HEK293 (cell line): ENCODE data around the gene S1PR1.

Experiments
- KLF1 ChIP-seq: fragments of 450-650 bp; formaldehyde crosslinking; IDR thresholded peaks from 2 replicates; pipeline ENCODE4 v1.5.1; 2016; ENCODE audit warnings: missing biosample characterization, missing genetic modification characterization
- KLF16 ChIP-seq: fragments of 450-650 bp; formaldehyde crosslinking; IDR thresholded peaks from 2 replicates; pipeline ENCODE4 v1.5.1; 2017; ENCODE audit warnings: missing biosample characterization, missing genetic modification characterization
- SP2 ChIP-seq: fragments of 450-650 bp; formaldehyde crosslinking; IDR thresholded peaks from 2 replicates; pipeline ENCODE4 v1.5.1; 2016; ENCODE audit warnings: missing biosample characterization, missing genetic modification characterization
- WT1 ChIP-seq: fragments of 450-650 bp; formaldehyde crosslinking; IDR thresholded peaks from 2 replicates; pipeline ENCODE4 v1.5.1; 2016; ENCODE audit warnings: missing biosample characterization, missing genetic modification characterization
- YY1 ChIP-seq: fragments of 450-650 bp; formaldehyde crosslinking; IDR thresholded peaks from 2 replicates; pipeline ENCODE4 v1.5.1; 2018; ENCODE audit warnings: missing biosample characterization, missing genetic modification characterization
- ZBTB17 ChIP-seq: fragments of 450-650 bp; formaldehyde crosslinking; IDR thresholded peaks from 2 replicates; pipeline ENCODE4 v1.5.1; 2016; ENCODE audit warnings: missing biosample characterization, missing genetic modification characterization
- ZBTB21 ChIP-seq: fragments of 450-650 bp; formaldehyde crosslinking; IDR thresholded peaks from 2 replicates; pipeline ENCODE4 v1.5.1; 2017; ENCODE audit warnings: missing biosample characterization, missing genetic modification characterization
- ZFHX2 ChIP-seq: fragments of 450-650 bp; formaldehyde crosslinking; conservative IDR thresholded peaks from 2 replicates; pipeline ENCODE4 v1.5.1; 2016; ENCODE audit warnings: missing biosample characterization, missing genetic modification characterization
- ZNF132 ChIP-seq: fragments of 450-650 bp; formaldehyde crosslinking; IDR thresholded peaks from 2 replicates; pipeline ENCODE4 v1.5.1; 2017; ENCODE audit warnings: missing biosample characterization, missing genetic modification characterization, borderline replicate concordance
- ZNF16 ChIP-seq: fragments of 450-650 bp; formaldehyde crosslinking; IDR thresholded peaks from 2 replicates; pipeline ENCODE4 v1.5.1; 2016; ENCODE audit warnings: low read depth, missing biosample characterization, missing genetic modification characterization
- ZNF174 ChIP-seq: fragments of 450-650 bp; formaldehyde crosslinking; IDR thresholded peaks from 2 replicates; pipeline ENCODE4 v1.5.0; 2017; ENCODE audit warnings: missing biosample characterization, mild to moderate bottlenecking, missing genetic modification characterization
- ZNF221 ChIP-seq: fragments of 450-650 bp; formaldehyde crosslinking; IDR thresholded peaks from 2 replicates; pipeline ENCODE4 v1.5.1; 2017; ENCODE audit warnings: missing biosample characterization, missing genetic modification characterization, borderline replicate concordance
- ZNF266 ChIP-seq: fragments of 450-650 bp; formaldehyde crosslinking; IDR thresholded peaks from 2 replicates; pipeline ENCODE4 v1.5.1; 2016; ENCODE audit warnings: missing biosample characterization, missing genetic modification characterization, low read depth
- ZNF416 ChIP-seq: fragments of 450-650 bp; formaldehyde crosslinking; IDR thresholded peaks from 2 replicates; pipeline ENCODE4 v1.5.1; 2016; ENCODE audit warnings: missing biosample characterization, missing genetic modification characterization
- ZNF510 ChIP-seq: fragments of 450-650 bp; formaldehyde crosslinking; IDR thresholded peaks from 2 replicates; pipeline ENCODE4 v1.5.1; 2018; ENCODE audit warnings: mild to moderate bottlenecking, missing genetic modification characterization, missing biosample characterization; ENCODE audit not compliant: insufficient replicate concordance
- ZNF514 ChIP-seq: fragments of 450-650 bp; formaldehyde crosslinking; IDR thresholded peaks from 2 replicates; pipeline ENCODE4 v1.5.1; 2016; ENCODE audit warnings: missing biosample characterization, missing genetic modification characterization
- ZNF558 ChIP-seq: fragments of 450-650 bp; formaldehyde crosslinking; IDR thresholded peaks from 2 replicates; pipeline ENCODE4 v1.5.1; 2016; ENCODE audit warnings: missing biosample characterization, missing genetic modification characterization
- ZNF561 ChIP-seq: fragments of 450-650 bp; IDR thresholded peaks from 2 replicates; pipeline ENCODE4 v1.5.1; 2018; ENCODE audit warnings: missing biosample characterization, missing genetic modification characterization, borderline replicate concordance
- ZNF585B ChIP-seq: fragments of 450-650 bp; formaldehyde crosslinking; IDR thresholded peaks from 2 replicates; pipeline ENCODE4 v1.5.1; 2016; ENCODE audit warnings: missing biosample characterization, missing genetic modification characterization
- ZNF610 ChIP-seq: fragments of 450-650 bp; formaldehyde crosslinking; IDR thresholded peaks from 2 replicates; pipeline ENCODE4 v1.5.1; 2016; ENCODE audit warnings: missing biosample characterization, missing genetic modification characterization, borderline replicate concordance
- ZNF621 ChIP-seq: fragments of 450-650 bp; formaldehyde crosslinking; IDR thresholded peaks from 2 replicates; pipeline ENCODE4 v1.5.1; 2017; ENCODE audit warnings: missing biosample characterization, missing genetic modification characterization
- ZNF664 ChIP-seq: fragments of 450-650 bp; formaldehyde crosslinking; IDR thresholded peaks from 2 replicates; pipeline ENCODE4 v1.5.1; 2016; ENCODE audit warnings: missing biosample characterization, missing genetic modification characterization
- ZNF701 ChIP-seq: fragments of 450-650 bp; formaldehyde crosslinking; IDR thresholded peaks from 2 replicates; pipeline ENCODE4 v1.5.1; 2016; ENCODE audit warnings: missing biosample characterization, missing genetic modification characterization
- ZNF768 ChIP-seq: fragments of 450-650 bp; formaldehyde crosslinking; IDR thresholded peaks from 2 replicates; pipeline ENCODE4 v1.5.1; 2018; ENCODE audit warnings: missing biosample characterization, mild to moderate bottlenecking, missing genetic modification characterization
- ZSCAN23 ChIP-seq: fragments of 450-650 bp; formaldehyde crosslinking; IDR thresholded peaks from 2 replicates; pipeline ENCODE4 v1.5.1; 2016; ENCODE audit warnings: missing biosample characterization, missing genetic modification characterization
- ZSCAN30 ChIP-seq: fragments of 450-650 bp; IDR thresholded peaks from 2 replicates; pipeline ENCODE4 v1.5.1; 2018; ENCODE audit warnings: missing biosample characterization, mild to moderate bottlenecking, missing genetic modification characterization, moderate library complexity
- TF ChIP-seq, protein P1 (sequence below): fragments of 450-650 bp; formaldehyde crosslinking; IDR thresholded peaks from 2 replicates; pipeline ENCODE4 v1.5.1; 2017; ENCODE audit warnings: missing biosample characterization, mild to moderate bottlenecking, missing genetic modification characterization, moderate library complexity
- TF ChIP-seq, protein P2 (sequence below): fragments of 450-650 bp; formaldehyde crosslinking; IDR thresholded peaks from 2 replicates; pipeline ENCODE4; 2016; ENCODE audit warnings: missing biosample characterization, missing genetic modification characterization
- TF ChIP-seq, protein P3 (sequence below): sonication (generic); formaldehyde crosslinking; IDR thresholded peaks from 2 replicates; pipeline ENCODE4 v1.8.1; 2022; ENCODE audit warnings: mild to moderate bottlenecking, moderate library complexity, missing genetic modification reagents
- TF ChIP-seq, protein P4 (sequence below): fragments of 450-650 bp; formaldehyde crosslinking; IDR thresholded peaks from 2 replicates; pipeline ENCODE4 v1.5.1; 2016; ENCODE audit warnings: missing biosample characterization, missing genetic modification characterization
- TF ChIP-seq, protein P5 (sequence below): fragments of 450-650 bp; formaldehyde crosslinking; IDR thresholded peaks from 2 replicates; pipeline ENCODE4 v1.5.1; 2016; ENCODE audit warnings: missing biosample characterization, missing genetic modification characterization
- TF ChIP-seq, protein P6 (sequence below): fragments of 450-650 bp; formaldehyde crosslinking; IDR thresholded peaks from 2 replicates; pipeline ENCODE4 v1.5.1; 2016; ENCODE audit warnings: missing biosample characterization, missing genetic modification characterization, low read depth
- TF ChIP-seq, protein P7 (sequence below): fragments of 450-650 bp; formaldehyde crosslinking; IDR thresholded peaks from 2 replicates; pipeline ENCODE4 v1.5.1; 2016; ENCODE audit warnings: missing biosample characterization, missing genetic modification characterization

The S1PR1 gene

DNA sequence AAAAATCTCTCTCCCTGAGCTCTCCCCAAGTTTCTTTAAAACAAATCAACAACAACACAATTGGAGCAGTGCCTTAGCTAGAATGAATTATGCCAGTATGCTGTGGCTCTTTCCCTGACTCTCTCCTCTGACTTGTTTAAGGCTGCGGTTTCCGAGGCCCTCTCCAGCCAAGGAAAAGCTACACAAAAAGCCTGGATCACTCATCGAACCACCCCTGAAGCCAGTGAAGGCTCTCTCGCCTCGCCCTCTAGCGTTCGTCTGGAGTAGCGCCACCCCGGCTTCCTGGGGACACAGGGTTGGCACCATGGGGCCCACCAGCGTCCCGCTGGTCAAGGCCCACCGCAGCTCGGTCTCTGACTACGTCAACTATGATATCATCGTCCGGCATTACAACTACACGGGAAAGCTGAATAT is 1.9 kb downstream of the S1PR1 start (continued):
- TF ChIP-seq, protein P1, sequence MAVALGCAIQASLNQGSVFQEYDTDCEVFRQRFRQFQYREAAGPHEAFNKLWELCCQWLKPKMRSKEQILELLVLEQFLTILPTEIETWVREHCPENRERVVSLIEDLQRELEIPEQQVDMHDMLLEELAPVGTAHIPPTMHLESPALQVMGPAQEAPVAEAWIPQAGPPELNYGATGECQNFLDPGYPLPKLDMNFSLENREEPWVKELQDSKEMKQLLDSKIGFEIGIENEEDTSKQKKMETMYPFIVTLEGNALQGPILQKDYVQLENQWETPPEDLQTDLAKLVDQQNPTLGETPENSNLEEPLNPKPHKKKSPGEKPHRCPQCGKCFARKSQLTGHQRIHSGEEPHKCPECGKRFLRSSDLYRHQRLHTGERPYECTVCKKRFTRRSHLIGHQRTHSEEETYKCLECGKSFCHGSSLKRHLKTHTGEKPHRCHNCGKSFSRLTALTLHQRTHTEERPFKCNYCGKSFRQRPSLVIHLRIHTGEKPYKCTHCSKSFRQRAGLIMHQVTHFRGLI (tag by site-specific recombination), result no peak
- no peak for TF ChIP-seq ZNF221 (tag by site-specific recombination)
- no peak for TF ChIP-seq ZNF510 (tag by site-specific recombination)
- no peak for TF ChIP-seq ZNF701
- TF ChIP-seq, protein P2, sequence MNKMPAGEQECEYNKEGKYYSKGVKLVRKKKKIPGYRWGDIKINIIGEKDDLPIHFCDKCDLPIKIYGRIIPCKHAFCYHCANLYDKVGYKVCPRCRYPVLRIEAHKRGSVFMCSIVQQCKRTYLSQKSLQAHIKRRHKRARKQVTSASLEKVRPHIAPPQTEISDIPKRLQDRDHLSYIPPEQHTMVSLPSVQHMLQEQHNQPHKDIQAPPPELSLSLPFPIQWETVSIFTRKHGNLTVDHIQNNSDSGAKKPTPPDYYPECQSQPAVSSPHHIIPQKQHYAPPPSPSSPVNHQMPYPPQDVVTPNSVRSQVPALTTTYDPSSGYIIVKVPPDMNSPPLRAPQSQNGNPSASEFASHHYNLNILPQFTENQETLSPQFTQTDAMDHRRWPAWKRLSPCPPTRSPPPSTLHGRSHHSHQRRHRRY (tag by site-specific recombination), result no peak
- no peak for TF ChIP-seq KLF16 (tag by site-specific recombination)
- no peak for TF ChIP-seq ZFHX2 (tag by site-specific recombination)
- TF ChIP-seq ZSCAN23, result no peak
- no peak for TF ChIP-seq ZNF514 (tag by site-specific recombination)
- TF ChIP-seq ZNF416 (tag by site-specific recombination), result no peak
- no peak for TF ChIP-seq KLF1
- no peak for TF ChIP-seq YY1 (tag by site-specific recombination)
- peak; percentile 73 for TF ChIP-seq ZSCAN30
- no peak for TF ChIP-seq ZNF174
- no peak for TF ChIP-seq ZNF16 (tag by site-specific recombination)
- no peak for TF ChIP-seq ZNF558
- peak; percentile 85 for TF ChIP-seq ZBTB17 (tag by site-specific recombination)
- TF ChIP-seq ZNF266 (tag by site-specific recombination), result no peak
- TF ChIP-seq ZNF664 (tag by site-specific recombination), result no peak
- TF ChIP-seq SP2 (tag by site-specific recombination), result no peak
- TF ChIP-seq ZNF610, result no peak
- TF ChIP-seq, protein P3, sequence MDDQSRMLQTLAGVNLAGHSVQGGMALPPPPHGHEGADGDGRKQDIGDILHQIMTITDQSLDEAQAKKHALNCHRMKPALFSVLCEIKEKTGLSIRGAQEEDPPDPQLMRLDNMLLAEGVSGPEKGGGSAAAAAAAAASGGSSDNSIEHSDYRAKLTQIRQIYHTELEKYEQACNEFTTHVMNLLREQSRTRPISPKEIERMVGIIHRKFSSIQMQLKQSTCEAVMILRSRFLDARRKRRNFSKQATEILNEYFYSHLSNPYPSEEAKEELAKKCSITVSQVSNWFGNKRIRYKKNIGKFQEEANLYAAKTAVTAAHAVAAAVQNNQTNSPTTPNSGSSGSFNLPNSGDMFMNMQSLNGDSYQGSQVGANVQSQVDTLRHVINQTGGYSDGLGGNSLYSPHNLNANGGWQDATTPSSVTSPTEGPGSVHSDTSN, result no peak
- TF ChIP-seq ZNF585B (tag by site-specific recombination), result no peak
- no peak for TF ChIP-seq ZNF621 (tag by site-specific recombination)
- TF ChIP-seq, protein P4, sequence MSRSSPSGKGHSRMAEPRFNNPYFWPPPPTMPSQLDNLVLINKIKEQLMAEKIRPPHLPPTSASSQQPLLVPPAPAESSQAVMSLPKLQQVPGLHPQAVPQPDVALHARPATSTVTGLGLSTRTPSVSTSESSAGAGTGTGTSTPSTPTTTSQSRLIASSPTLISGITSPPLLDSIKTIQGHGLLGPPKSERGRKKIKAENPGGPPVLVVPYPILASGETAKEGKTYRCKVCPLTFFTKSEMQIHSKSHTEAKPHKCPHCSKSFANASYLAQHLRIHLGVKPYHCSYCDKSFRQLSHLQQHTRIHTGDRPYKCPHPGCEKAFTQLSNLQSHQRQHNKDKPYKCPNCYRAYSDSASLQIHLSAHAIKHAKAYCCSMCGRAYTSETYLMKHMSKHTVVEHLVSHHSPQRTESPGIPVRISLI (tag by site-specific recombination), result peak; percentile 82
- no peak for TF ChIP-seq ZNF768
- TF ChIP-seq, protein P5, sequence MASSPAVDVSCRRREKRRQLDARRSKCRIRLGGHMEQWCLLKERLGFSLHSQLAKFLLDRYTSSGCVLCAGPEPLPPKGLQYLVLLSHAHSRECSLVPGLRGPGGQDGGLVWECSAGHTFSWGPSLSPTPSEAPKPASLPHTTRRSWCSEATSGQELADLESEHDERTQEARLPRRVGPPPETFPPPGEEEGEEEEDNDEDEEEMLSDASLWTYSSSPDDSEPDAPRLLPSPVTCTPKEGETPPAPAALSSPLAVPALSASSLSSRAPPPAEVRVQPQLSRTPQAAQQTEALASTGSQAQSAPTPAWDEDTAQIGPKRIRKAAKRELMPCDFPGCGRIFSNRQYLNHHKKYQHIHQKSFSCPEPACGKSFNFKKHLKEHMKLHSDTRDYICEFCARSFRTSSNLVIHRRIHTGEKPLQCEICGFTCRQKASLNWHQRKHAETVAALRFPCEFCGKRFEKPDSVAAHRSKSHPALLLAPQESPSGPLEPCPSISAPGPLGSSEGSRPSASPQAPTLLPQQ (tag by site-specific recombination), result peak; percentile 100
- TF ChIP-seq, protein P6, sequence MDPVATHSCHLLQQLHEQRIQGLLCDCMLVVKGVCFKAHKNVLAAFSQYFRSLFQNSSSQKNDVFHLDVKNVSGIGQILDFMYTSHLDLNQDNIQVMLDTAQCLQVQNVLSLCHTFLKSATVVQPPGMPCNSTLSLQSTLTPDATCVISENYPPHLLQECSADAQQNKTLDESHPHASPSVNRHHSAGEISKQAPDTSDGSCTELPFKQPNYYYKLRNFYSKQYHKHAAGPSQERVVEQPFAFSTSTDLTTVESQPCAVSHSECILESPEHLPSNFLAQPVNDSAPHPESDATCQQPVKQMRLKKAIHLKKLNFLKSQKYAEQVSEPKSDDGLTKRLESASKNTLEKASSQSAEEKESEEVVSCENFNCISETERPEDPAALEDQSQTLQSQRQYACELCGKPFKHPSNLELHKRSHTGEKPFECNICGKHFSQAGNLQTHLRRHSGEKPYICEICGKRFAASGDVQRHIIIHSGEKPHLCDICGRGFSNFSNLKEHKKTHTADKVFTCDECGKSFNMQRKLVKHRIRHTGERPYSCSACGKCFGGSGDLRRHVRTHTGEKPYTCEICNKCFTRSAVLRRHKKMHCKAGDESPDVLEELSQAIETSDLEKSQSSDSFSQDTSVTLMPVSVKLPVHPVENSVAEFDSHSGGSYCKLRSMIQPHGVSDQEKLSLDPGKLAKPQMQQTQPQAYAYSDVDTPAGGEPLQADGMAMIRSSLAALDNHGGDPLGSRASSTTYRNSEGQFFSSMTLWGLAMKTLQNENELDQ (tag by site-specific recombination), result no peak
- TF ChIP-seq ZNF132 (tag by site-specific recombination), result no peak
- no peak for TF ChIP-seq WT1 (tag by site-specific recombination)
- TF ChIP-seq, protein P7, sequence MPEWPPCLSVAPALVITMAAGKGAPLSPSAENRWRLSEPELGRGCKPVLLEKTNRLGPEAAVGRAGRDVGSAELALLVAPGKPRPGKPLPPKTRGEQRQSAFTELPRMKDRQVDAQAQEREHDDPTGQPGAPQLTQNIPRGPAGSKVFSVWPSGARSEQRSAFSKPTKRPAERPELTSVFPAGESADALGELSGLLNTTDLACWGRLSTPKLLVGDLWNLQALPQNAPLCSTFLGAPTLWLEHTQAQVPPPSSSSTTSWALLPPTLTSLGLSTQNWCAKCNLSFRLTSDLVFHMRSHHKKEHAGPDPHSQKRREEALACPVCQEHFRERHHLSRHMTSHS (tag by site-specific recombination), result no peak
- TF ChIP-seq ZNF561, result peak; percentile 87
- TF ChIP-seq ZBTB21 (tag by site-specific recombination), result peak; percentile 73
